ENCODE data around the gene CKMT2. TPM values are rescaled to one million over a fixed set of nuclear protein-coding genes. Genes with fewer than 3 reads are reported as not detected.
A peak's percentile ranks its signal among the peaks of the same experiment; 100 is the strongest.

CKMT2 gene
- total and polyA plus RNA-seq, 2 donors (not counting 1 experiment from before 2014, with no cell fraction given): 1.9 to 19.3 TPM

GRCh38 chr5:81204205-81204604 is 28.9 kb upstream of the CKMT2 start:
- Histone ChIP-seq H3K4me1 (ENCODE audit: control insufficient read depth, extremely low read depth, insufficient read depth, low read length) (no peaks in the 10 kb centered on the region), H2AFZ (ENCODE audit: low read length) (no peak overlapping the region), H3K4me2 (ENCODE audit: extremely low read depth, insufficient read depth, low read length) (no peak overlapping the region), H4K20me1 (ENCODE audit: control insufficient read depth, extremely low read depth, insufficient read depth, low read length) (no peaks in the 10 kb centered on the region), H3K27ac (ENCODE audit: insufficient read depth, low read length) (no peak overlapping the region), H3K79me2 (ENCODE audit: control insufficient read depth, insufficient read depth, low read length) (no peaks in the 10 kb centered on the region), H3K9me3 (ENCODE audit: control insufficient read depth, insufficient read depth, low read depth, low read length) (no peaks in the 10 kb centered on the region), H3K9ac (ENCODE audit: insufficient read depth, low read length) (no peak overlapping the region), H3K27me3 (ENCODE audit: control insufficient read depth, insufficient read depth, low read length) (no peaks in the 10 kb centered on the region), H3K4me3 (replicated peaks in 1 of 4; ENCODE audit: control extremely low read depth in 1 of 4, insufficient read depth in 1 of 4, low read depth in 3 of 4, low read length in 4 of 4) (no peak overlapping the region), H3K36me3 (ENCODE audit: control insufficient read depth, insufficient read depth, low read length) (peaks cover 2% of the 10 kb centered on the region)
- DNase-seq (ENCODE audit: low read depth in 2 of 2): no peak
- no peak for TF ChIP-seq EZH2 (IDR thresholded peaks at IDR 0.05; ENCODE audit: low read length, missing control alignments)
- no peak for TF ChIP-seq CTCF (conservative IDR thresholded peaks at IDR 0.05 in 1 of 2, IDR thresholded peaks at IDR 0.05 in 1 of 2; ENCODE audit: low read depth in 1 of 2, low read length in 2 of 2)

- H3K27ac ChIP-seq (ENCODE audit: insufficient read depth, low read length): no peak overlapping the region
- no peaks in the 10 kb centered on the region for H4K20me1 ChIP-seq (ENCODE audit: control insufficient read depth, extremely low read depth, insufficient read depth, low read length)
- no peak for DNase-seq (ENCODE audit: low read depth in 2 of 2)
- H3K9ac ChIP-seq (ENCODE audit: insufficient read depth, low read length): no peak overlapping the region
- H3K4me1 ChIP-seq (ENCODE audit: control insufficient read depth, extremely low read depth, insufficient read depth, low read length): no peaks in the 10 kb centered on the region
- H3K9me3 ChIP-seq (ENCODE audit: control insufficient read depth, insufficient read depth, low read depth, low read length): no peaks in the 10 kb centered on the region
- no peak overlapping the region for H2AFZ ChIP-seq (ENCODE audit: low read length)
- H3K27me3 ChIP-seq (ENCODE audit: control insufficient read depth, insufficient read depth, low read length): no peaks in the 10 kb centered on the region
- no peak overlapping the region for H3K4me2 ChIP-seq (ENCODE audit: extremely low read depth, insufficient read depth, low read length)
- H3K79me2 ChIP-seq (ENCODE audit: control insufficient read depth, insufficient read depth, low read length): no peaks in the 10 kb centered on the region
- TF ChIP-seq CTCF (conservative IDR thresholded peaks at IDR 0.05 in 1 of 2, IDR thresholded peaks at IDR 0.05 in 1 of 2; ENCODE audit: low read depth in 1 of 2, low read length in 2 of 2): no peak
- no peak for TF ChIP-seq EZH2 (IDR thresholded peaks at IDR 0.05; ENCODE audit: low read length, missing control alignments)
- H3K4me3 ChIP-seq (replicated peaks in 1 of 4; ENCODE audit: control extremely low read depth in 1 of 4, insufficient read depth in 1 of 4, low read depth in 3 of 4, low read length in 4 of 4): no peak overlapping the region
- peaks cover 2% of the 10 kb centered on the region for H3K36me3 ChIP-seq (ENCODE audit: control insufficient read depth, insufficient read depth, low read length)
These were observed 28.1 kb upstream of the CKMT2 start for GRCh38 chr5:81205058-81205457.

- Histone ChIP-seq H3K4me2 (ENCODE audit: extremely low read depth, insufficient read depth, low read length) (no peak overlapping the region), H3K9me3 (ENCODE audit: control insufficient read depth, insufficient read depth, low read depth, low read length) (no peaks in the 10 kb centered on the region), H3K4me3 (replicated peaks in 1 of 4; ENCODE audit: control extremely low read depth in 1 of 4, insufficient read depth in 1 of 4, low read depth in 3 of 4, low read length in 4 of 4) (no peak overlapping the region), H3K9ac (ENCODE audit: insufficient read depth, low read length) (no peak overlapping the region), H2AFZ (ENCODE audit: low read length) (no peak overlapping the region), H3K4me1 (ENCODE audit: control insufficient read depth, extremely low read depth, insufficient read depth, low read length) (no peaks in the 10 kb centered on the region), H3K36me3 (ENCODE audit: control insufficient read depth, insufficient read depth, low read length) (peaks cover 2% of the 10 kb centered on the region), H3K27ac (ENCODE audit: insufficient read depth, low read length) (no peak overlapping the region), H3K27me3 (ENCODE audit: control insufficient read depth, insufficient read depth, low read length) (no peaks in the 10 kb centered on the region), H3K79me2 (ENCODE audit: control insufficient read depth, insufficient read depth, low read length) (no peaks in the 10 kb centered on the region), H4K20me1 (ENCODE audit: control insufficient read depth, extremely low read depth, insufficient read depth, low read length) (no peaks in the 10 kb centered on the region)
- DNase-seq (ENCODE audit: low read depth in 2 of 2): peak in 1 of 2 donors; percentile 7
- TF ChIP-seq CTCF (conservative IDR thresholded peaks at IDR 0.05 in 1 of 2, IDR thresholded peaks at IDR 0.05 in 1 of 2; ENCODE audit: low read depth in 1 of 2, low read length in 2 of 2) (peak in 1 of 2 donors; percentile 38), EZH2 (IDR thresholded peaks at IDR 0.05; ENCODE audit: low read length, missing control alignments) (no peak)
These were observed 26.1 kb upstream of the CKMT2 start for GRCh38 chr5:81207009-81207408.

Data from fibroblast of lung (primary cell).